ENCODE results near the gene FILIP1L.

FILIP1L gene

DNA sequence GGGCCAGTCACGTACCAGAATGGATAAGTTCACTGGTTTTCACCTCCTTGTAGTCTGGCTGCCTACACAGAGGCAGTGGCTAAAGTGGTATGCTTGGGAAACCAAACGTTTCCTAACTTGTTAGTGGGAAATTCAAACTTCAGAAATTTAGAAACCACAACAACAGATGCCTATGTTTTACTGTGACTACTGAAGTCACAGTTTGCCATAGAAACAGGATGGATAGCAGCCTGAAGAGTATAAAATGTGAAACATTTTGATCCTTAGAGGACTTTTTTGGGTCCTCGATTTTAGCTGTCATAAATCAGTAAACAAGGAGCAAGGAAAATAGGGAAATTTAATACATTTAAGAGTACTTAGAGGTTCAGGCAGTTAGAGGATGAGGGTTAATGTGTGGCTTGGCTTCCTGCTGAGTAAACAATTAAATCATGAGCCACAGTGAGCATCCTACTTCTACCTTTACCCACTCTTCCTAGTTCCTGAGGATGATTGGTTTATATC is 248.0 kb downstream of the FILIP1L start:
- no peak for DNase-seq (ENCODE audit: low read depth)

DNA sequence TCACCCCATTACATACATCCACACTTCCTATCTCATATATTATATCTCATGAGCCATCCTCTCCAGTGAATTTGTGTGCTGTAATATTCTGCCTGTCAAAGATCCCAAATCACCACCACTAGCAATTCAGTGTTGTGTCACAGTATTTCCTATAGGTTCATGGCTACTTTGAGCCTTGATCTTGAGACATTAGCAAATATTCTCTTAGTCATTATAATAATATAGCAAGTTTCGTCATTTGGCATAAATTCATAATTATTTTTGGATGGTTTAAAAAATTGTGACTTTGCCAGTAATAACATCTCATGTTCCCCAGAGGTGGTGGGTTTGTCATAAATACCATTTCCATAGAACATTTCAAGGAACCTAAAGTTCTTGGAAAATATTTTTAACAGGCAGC is 249.0 kb downstream of the FILIP1L start:
- no peak for DNase-seq (ENCODE audit: low read depth)

DNA sequence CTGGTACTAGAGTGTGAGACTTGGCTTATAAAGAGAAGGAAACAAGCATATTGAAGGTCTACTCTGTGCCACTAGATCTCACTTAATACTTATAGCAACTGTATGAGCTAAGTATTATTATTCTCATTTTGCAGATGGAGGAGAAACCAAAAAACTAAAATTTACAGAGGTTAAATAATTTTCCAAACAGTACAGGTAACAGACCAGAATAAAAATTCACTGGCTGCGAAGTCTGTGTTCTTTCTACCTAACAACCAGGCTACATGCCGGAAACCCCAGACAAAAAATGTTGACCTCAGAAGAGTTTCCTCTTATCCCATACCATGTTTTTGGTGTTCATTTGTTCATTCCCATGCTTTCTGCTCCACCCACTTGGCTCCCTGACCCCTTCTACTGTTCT is 250.0 kb downstream of the FILIP1L start:
- DNase-seq (ENCODE audit: low read depth) = no peak

DNA sequence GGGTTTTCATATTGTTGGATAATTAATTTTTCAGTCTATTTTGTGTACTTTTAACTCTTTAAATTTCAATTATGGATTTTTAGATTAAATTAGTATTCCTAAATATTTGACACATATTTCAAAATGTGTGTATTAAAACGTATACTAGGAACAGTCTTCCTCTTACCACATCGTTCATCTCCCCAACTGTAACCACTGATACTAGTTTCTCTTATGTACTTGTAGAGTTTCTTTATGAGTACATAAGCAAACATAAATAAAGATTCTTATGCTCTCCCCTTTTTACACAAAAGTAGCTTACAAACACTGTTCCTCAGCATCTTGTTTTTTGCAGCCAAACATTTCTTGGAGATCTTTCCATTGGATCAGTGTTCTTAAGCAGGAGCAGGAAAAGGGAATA is 250.7 kb downstream of the FILIP1L start:
- DNase-seq (ENCODE audit: low read depth) = no peak

DNA sequence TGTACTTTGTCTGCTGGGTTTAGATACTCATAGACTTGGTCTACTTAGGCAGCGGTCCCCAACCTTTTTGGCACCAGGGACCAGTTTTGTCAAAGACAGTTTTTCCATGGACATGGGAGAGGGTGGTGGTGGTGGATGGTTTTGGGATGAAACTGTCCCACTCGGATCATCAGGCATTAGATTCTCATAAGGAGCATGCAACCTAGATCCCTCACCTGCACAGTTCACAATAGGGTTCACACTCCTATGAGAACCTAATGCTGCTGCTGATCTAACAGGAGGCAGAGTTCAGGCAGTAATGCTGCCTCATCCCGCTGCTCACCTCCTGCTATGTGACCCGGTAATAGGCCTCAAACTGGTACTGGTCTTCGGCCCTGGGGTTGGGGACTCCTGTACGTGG is 251.3 kb downstream of the FILIP1L start:
- no peak for DNase-seq (ENCODE audit: low read depth)

DNA sequence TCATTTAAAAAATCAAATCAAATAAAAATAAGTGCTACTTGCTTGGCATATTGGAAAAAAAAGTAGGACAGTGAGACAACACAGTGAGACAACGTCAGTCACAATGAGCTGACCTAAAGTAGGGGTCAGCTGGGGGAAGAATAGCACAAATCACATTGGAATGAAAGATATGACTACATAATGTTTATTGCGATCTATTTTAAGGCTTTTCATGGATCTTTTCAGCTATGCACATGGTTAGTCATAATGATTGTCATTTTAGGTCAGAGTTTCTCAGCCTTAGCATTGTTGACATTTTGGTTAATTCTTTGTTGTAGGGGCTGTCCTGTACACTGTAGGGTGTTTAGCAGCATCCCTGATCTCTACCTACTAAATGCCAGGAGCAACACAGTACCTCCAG is 252.1 kb downstream of the FILIP1L start:
- DNase-seq (ENCODE audit: low read depth) = no peak

DNA sequence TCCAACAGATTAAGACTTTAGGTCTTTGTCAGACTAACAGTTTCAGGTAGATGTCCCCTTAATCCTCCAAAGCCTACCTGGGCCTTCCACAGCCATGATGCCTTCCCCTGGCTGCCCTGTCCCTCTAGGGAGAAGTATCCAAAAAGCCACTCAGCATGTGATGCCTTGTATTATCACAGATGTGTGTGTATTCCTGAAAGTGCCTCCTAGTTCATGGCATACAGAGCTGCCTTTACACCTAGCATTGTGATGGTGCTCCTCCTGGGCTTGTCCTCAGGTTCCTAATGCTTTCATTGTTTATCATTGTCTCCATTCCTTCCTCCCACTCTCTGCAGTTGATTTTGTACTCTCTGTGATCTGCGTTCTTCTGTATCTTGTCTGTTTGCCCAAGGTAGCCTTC is 253.1 kb downstream of the FILIP1L start:
- DNase-seq (ENCODE audit: low read depth) = no peak

DNA sequence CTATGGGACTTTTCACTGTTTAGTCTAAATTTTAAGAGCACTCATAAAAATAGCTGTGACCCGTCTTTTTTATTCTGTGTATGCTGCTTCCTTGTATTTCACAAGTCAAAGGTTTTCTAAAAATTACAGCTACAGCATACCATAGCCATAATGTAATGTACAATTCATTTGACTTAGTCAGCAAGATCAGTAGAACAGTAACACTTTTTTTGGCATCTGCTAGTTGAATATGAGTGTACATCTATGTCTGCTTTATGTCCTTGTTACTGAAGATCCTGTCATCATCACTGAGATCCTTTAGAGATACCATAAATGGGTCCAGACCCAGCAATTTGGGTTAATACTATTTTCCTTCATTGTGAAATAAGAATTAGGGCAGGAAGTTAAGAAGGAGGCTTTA is 254.5 kb downstream of the FILIP1L start:
- DNase-seq (ENCODE audit: low read depth) = no peak

DNA sequence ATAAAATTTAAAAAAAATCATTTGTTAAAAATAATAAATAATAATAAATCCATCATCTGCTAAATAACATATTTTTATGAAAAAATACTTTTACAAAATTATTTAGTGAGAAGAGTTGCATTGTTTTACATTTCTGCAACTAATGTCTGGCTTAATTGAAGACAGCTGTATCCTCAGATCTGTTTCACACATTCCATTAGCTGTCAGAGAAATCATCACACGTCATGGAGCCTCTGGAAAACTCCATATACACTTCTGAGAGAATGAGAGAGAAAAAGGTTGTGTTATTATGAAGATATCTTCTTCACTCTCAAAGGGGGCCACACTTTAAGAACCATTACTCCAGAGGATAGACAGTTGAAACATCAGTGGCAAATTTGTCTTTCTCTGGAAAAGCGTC is 255.8 kb downstream of the FILIP1L start:
- DNase-seq (ENCODE audit: low read depth) = no peak

DNA sequence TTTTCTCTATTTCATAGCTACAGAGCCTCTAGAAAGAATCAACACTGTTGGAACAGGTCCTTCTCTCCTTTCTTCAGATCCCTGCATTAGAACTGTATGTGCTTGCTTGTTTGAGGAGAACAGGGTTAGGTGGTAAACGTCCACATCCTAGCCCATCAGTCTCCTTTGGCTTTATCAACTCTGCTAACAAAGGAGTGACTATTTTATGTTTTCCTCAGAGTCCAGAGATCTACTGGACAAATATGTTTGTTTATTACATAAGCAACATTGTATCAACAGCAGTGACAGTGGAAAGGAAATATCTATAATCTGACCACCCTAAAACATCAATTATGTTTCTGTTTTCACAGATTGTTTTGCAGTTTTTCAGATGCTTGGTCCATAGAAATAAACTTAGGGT is 257.0 kb downstream of the FILIP1L start:
- no peak for DNase-seq (ENCODE audit: low read depth)

DNA sequence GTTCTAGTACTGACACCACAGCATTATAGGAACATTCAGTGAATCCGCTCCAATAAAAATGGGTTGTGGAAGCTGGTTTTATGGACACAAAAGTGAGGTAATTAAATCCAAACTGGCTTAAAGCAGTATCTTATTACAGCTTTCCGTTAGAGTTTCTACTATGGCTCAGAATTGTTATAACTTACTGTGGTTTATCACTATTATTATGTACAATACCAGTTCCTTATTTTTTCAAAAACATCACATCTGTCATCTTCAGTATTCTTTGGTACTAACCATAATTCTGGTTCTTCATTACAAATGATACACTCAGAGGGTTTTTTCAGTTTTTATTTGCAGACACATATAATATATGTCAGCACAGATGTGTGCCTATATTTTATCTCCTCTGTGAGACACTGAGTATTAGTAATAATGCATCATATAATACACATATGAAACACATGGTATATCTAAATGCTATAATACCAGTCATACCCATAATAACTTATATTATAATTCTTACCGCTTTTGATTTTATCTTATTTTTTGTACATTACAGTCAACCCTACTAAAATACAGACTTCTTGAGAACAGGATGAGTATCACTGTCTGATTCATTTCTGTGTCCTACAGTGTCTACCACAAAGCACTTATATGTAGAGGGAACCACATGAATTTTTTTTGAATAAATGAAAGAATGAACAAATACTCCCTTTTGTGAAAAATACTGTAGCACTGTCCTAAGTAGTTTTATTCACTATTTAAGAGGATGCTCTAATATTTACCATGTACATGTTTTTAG is 257.7 kb downstream of the FILIP1L start:
- no peak for DNase-seq (ENCODE audit: low read depth)

DNA sequence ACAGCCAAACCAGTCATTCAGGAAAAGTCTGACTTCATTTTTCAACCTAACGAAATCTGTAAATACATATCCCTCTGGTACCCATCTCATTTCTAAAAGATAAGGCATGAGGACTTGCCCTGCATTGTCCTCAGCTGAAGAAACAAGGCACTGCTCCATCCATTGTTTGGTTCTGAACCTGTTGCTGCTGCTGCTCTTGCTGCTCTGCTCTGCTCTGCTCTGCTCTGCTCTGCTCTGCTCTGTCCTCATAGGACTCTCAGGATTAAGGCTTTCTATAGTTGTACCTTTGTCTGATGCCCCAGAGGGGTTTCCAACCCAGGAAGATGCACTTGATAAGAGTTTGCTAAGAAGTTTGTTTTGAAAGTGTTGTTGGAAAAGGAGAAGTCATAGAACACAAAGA is 258.4 kb downstream of the FILIP1L start:
- DNase-seq (ENCODE audit: low read depth) = no peak

DNA sequence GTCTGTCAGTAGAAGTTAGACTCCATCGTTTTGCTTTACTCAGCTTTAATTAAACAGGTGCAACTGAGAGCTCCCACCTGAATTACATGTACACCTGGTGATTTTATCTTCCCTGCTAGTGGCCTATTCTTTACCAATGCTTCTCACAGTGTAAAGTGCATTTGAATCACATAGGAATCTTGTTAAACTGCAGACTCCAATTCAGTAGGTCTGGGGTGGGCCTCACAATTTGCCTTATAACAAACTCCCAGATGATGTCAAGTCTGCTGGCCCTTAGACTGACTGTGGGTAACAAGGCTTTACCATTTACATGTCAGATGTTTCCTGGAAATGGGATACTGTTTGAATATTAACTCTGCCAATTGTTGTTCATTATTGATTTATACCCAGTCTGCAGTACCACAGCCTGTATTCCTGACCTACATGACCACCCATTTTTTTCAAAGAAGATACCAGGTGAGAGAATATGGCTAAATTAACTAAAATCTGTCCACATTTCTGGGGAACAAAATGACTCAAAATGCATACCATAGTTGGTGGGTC is 259.5 kb downstream of the FILIP1L start:
- DNase-seq (ENCODE audit: low read depth) = no peak

DNA sequence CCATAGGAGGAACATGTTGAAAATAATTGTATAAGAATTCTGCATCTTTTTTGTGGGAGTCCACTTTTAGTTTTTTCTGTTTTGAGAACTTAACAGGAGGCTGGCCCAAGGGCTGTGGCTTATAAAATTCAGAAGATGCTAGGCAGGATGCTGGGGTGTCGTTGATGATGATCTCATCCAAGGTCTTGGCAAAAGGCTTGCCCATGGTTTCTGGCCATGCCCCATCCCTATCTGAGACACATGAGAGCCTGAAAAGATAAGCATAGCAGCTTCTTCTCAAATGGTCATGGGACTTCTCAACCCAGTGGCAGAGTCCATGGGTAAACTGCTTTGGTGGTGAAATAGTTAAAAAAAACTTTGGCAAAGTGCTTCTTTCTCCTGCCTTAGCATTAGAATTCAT is 261.4 kb downstream of the FILIP1L start:
- no peak for DNase-seq (ENCODE audit: low read depth)

DNA sequence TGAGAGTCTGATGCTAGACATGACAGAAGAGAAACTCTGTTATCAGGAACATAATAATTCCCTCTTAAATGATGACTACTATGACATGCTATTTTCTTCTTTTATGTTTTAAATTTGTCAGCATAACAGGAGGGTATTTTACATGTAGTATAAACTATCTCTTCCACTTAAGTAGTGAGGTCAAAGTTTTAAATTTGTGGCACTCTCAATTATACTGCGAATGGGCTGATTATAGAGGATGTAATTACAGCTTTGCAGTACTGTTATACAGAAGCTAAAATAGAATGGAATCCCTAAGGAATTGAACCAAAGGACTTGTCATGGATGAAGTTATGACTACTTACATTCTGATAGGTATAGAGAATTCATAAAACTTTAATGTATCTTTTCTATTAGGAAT is 262.3 kb downstream of the FILIP1L start:
- no peak for DNase-seq (ENCODE audit: low read depth)

DNA sequence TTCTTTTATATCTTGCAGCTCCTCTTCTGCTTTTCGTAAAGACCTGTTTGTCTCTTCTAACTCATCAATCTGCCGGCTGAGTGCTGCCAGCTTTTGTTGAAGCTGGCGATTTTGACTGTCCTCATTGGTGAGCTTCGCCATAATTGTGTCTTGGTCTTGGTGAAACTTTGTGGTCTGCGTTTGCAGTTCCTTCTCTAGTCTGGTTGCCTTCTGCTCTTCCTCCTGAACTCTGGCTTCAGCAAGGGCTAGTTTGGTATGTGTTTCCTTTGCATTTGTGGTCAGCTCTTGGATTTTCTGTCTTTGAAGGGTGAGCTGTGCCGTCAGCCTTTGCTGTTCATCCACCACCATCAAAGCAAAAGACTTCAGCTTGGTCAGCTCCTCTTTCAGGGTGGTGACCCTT is 263.7 kb downstream of the FILIP1L start:
- no peak for DNase-seq (ENCODE audit: low read depth)

DNA sequence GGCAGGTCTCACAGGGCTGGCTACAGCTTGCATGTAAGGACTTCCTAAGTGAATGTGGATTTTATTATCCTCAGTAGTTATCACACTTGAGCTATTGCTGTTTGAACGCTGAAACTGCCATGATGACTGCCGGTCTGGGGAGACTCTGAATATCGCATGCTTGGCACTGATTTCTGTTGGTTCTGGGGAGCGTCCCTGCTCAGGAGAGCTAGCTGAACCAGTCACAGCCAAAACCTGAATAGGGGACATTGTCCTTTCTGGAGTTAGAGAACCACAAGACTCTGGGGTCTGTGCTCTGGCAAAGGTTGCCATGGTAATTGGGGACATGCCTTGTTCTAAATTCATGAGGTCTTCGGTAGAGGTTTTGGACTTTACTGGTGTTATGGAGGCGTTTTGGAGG is 265.9 kb downstream of the FILIP1L start:
- DNase-seq (ENCODE audit: low read depth) = no peak

DNA sequence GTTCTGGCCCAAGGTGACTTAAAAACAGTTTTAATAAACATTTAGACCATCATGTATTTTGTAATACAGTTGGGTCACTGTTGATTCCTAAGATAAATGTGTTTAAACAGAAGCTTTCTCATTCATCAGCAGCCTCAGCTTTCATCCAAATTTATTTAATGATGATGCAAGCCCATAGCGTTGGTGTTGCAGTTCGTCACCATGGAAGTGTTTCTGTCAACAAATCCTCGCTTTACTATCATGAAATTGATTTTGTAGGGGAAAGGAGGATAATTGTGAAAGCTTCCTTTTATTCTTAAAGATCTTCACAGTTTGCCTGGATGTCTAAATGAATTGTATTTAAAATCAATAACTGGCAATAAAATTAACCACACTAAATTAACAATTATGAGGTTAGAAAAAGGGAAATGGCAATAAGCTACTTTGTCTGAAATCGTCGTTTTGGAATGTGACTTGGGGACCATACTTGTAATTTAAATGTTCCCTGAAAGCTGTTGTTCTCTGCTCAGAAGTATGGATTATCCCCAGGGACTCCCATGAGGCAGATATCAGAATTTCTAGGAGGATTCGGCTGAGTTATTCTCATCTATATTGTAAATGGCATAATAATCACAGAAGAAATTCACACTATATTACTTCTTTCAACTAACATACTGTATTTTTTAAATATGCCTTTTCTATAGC is 267.7 kb downstream of the FILIP1L start:
- no peak for DNase-seq (ENCODE audit: low read depth)

DNA sequence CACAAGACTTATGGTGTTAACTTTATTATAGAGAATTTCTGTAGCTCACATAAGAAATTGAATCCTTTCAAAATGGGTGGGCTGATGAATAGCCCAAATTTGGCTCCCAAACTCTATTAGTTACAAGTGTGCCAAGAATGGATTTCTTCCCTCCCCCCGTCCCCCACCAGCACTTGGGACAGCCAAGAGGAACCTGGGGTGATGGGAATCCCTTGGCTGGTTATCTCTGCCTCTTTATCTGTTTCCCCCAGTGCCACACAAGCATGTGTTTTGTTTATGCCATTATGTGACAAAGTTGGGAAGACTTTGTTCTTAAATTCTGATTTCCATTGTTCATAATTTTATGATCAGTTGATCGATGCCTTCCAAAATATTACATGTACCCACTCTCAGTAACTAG is 268.3 kb downstream of the FILIP1L start:
- no peak for DNase-seq (ENCODE audit: low read depth)

DNA sequence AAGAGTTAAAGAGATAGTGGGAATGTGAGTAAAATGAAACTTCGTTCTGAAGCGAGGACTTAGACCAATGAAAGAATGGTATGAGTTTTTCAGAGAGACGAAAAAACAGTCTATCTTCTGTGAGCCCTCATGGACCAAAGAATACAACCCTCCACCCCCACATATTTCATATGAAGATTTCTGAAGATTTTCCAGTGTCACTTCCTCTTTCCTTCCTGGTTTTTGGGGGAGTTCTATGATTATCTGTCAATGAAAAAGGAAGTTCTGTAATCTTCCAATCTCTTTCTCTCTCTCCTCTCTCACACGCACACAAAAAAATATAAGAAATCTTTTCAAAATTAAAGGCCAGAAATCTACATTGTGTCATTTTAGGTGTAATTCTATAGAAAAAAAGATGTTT is 269.0 kb downstream of the FILIP1L start:
- no peak for DNase-seq (ENCODE audit: low read depth)

DNA sequence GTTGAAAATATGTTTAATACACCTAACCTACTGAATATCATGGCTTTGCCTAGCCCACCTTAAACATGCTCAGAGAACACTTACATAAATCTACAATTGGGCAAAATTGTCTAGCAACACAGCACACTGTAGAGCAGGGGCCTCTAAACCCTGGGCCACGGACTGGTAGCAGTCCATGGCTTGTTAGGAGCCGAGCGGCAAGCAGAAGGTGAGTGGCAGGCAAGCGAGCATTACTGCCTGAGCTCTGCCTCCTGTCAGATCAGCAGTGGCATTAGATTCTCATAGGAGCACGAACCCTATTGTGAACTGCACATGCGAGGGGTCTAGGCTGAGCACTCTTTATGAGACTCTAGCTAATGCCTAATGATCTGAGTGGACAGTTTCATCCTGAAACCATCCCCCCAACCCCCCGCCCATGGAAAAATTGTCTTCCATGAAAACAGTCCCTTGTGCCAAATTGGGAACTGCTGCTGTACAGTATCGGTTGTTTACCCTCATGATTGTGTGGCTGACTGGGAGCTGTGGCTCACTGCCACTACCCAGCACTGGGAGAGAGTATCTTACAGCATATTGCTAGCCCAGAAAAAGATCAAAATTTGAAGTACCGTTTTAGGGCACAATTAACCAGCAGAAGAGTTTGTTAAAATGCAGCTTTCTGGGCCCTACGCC is 270.6 kb downstream of the FILIP1L start:
- no peak for DNase-seq (ENCODE audit: low read depth)

DNA sequence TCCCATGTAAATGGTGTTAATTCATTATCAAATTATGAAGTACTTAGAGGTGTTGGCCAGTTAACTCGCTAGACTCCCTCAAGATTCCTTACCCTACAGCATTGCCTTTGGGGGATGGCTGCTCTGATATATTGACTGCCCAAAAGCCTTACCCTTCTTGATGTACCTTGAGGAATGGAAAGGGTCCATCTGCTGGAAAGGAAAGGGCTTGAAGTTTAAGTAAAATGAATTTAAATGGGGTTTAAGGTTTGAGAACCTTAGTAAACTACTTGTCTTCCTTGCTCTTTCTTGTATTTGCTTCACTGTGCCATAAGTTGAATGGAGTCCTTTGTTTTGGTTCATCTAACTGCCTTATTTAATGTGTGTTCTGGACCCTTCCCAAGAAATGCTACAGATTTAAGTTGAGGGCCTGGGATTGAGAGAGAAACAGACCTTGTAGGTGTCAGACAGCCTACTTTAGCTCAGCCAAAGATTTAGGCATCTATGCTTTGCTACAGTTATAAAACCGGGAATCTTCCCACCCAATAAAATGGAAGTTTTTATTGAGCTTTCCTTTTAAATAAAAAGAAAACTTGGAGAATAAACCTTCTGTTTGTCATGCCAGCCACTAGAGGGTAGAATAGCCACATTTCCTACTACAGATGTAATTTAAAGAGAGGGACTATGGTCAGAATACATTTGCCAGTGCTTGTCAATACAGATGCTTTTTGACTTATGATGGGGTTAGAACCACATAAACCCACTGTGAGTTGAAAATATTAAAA is 271.3 kb downstream of the FILIP1L start:
- no peak for DNase-seq (ENCODE audit: low read depth)
